ENCODE results near the gene DRD2.

Gene DRD2

GRCh38 chr11:113410414-113411135 is 64.6 kb downstream of the DRD2 start:
- H3K27ac ChIP-seq: no peak overlapping the region
- TF ChIP-seq CTCF (conservative IDR thresholded peaks at IDR 0.05): no peak

GRCh38 chr11:113409526-113409925 is 65.7 kb downstream of the DRD2 start:
- no peak for TF ChIP-seq CTCF (conservative IDR thresholded peaks at IDR 0.05)
- H3K27ac ChIP-seq: no peak overlapping the region

GRCh38 chr11:113408887-113409286 is 66.3 kb downstream of the DRD2 start:
- H3K27ac ChIP-seq: no peak overlapping the region
- TF ChIP-seq CTCF (conservative IDR thresholded peaks at IDR 0.05): no peak

- H3K27ac ChIP-seq: no peak overlapping the region
- TF ChIP-seq CTCF (conservative IDR thresholded peaks at IDR 0.05): no peak
Measured at GRCh38 chr11:113408206-113408605, 67.0 kb downstream of the DRD2 start.

GRCh38 chr11:113407163-113407562 is 68.0 kb downstream of the DRD2 start:
- no peak for TF ChIP-seq CTCF (conservative IDR thresholded peaks at IDR 0.05)
- H3K27ac ChIP-seq: no peak overlapping the region

- no peak for TF ChIP-seq CTCF (conservative IDR thresholded peaks at IDR 0.05)
- H3K27ac ChIP-seq: no peak overlapping the region
Measured at GRCh38 chr11:113405724-113406478, 69.3 kb downstream of the DRD2 start.

GRCh38 chr11:113404859-113405430 is 70.3 kb downstream of the DRD2 start:
- no peak for TF ChIP-seq CTCF (conservative IDR thresholded peaks at IDR 0.05)
- H3K27ac ChIP-seq: no peak overlapping the region

Data from VCaP (cell line).